NCI-H1048 (cell line): ENCODE results near the gene RRAD.
"Not testable (repeated sequence)": the region's sequence is repeated elsewhere in the genome, so short reads cannot be mapped to it uniquely, and the experiment has no call there.

Source experiments
- DNase-seq: peaks from one replicate; lab custom pipeline; 2025; lab: John Stamatoyannopoulos, UW

RRAD gene, protein sequence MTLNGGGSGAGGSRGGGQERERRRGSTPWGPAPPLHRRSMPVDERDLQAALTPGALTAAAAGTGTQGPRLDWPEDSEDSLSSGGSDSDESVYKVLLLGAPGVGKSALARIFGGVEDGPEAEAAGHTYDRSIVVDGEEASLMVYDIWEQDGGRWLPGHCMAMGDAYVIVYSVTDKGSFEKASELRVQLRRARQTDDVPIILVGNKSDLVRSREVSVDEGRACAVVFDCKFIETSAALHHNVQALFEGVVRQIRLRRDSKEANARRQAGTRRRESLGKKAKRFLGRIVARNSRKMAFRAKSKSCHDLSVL

DNA sequence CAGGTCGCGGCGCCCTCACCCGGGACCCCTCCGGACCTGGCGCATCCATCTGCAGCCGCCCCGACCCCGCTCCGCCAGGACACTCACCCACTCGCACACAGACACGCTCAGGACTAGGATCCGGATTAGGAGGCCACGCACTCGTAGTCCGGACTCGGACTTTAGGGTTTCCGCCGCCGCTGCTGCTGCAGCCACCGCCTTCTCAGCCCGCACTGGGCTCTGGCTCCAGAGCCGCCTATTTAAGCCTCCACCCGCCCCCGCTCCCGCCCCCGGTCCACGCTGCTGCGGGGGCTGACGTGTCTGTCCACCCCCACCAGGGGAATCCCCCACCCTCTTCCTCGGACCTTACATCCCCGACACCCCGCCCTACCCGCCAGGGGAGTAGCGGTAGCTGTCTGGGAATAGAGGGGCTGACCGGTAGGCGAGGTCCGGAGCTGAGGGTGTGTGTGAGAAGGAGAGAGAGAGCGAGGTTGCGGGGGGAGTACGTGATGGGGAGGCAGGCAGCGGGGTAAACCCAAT is at the start of gene RRAD:
TSS of gene RRAD (minus strand) at position 214 of the 519 bp plus-strand sequence. CDS start 356 bp downstream, outside the sequence.
- DNase-seq = no peak

DNA sequence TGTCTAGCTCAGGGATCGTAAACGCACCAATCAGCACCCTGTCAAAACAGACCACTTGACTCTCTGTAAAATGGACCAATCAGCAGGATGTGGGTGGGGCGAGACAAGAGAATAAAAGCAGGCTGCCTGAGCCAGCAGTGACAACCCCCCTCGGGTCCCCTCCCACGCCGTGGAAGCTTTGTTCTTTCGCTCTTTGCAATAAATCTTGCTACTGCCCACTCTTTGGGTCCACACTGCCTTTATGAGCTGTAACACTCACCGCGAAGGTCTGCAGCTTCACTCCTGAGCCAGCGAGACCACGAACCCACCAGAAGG is 49.6 kb upstream of the RRAD start:
- not testable (repeated sequence) for DNase-seq

DNA sequence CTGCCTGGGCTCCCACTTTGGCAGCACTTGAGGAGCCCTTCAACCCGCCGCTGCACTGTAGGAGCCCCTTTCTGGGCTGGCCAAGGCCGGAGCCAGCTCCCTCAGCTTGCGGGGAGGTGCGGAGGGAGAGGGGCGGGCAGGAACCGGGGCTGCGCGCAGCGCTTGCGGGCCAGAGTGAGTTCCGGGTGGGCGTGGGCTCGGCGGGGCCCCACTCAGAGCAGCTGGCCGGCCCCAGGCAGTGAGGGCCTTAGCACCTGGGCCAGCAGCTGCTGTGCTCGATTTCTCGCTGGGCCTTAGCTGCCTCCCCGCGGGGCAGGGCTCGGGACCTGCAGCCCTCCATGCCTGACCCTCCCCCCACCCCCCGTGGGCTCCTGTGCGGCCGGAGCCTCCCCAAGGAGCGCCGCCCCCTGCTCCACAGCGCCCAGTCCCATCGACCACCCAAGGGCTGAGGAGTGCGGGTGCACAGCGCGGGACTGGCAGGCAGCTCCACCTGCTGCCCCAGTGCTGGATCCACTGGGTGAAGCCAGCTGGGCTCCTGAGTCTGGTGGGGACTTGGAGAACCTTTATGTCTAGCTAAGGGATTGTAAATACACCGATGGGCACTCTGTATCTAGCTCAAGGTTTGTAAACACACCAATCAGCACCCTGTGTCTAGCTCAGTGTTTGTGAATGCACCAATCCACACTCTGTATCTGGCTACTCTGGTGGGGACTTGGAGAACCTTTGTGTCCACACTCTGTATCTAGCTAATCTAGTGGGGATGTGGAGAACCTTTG is 49.0 kb upstream of the RRAD start:
- DNase-seq = not testable (repeated sequence)

DNA sequence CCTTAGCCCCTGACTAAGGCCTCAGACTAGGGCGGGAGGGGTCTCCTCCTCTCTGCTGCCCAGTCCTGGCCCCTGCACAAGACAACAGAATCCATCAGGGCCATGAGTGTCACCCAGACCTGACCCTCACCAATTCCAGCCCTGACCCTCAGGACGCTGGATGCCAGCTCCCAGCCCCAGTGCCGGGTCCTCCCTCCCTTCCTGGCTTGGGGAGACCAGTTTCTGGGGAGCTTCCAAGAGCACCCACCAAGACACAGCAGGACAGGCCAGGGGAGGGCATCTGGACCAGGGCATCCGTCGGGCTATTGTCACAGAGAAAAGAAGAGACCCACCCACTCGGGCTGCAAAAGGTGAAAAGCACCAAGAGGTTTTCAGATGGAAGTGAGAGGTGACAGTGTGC is 48.4 kb upstream of the RRAD start:
- no peak for DNase-seq

DNA sequence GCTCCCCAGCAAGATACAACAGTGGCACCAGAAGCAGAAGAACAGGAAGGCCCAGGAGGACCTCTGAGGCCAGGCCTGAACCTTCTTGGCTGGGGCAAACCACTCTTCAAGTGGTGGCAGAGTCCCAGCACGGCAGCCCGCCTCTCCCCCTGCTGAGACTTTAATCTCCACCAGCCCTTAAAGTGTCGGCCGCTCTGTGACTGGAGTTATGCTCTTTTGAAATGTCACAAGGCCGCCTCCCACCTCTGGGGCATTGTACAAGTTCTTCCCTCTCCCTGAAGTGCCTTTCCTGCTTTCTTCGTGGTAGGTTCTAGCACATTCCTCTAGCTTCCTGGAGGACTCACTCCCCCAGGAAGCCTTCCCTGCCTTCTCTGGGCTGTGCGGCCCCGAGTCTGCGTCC is 47.6 kb upstream of the RRAD start:
- no peak for DNase-seq

DNA sequence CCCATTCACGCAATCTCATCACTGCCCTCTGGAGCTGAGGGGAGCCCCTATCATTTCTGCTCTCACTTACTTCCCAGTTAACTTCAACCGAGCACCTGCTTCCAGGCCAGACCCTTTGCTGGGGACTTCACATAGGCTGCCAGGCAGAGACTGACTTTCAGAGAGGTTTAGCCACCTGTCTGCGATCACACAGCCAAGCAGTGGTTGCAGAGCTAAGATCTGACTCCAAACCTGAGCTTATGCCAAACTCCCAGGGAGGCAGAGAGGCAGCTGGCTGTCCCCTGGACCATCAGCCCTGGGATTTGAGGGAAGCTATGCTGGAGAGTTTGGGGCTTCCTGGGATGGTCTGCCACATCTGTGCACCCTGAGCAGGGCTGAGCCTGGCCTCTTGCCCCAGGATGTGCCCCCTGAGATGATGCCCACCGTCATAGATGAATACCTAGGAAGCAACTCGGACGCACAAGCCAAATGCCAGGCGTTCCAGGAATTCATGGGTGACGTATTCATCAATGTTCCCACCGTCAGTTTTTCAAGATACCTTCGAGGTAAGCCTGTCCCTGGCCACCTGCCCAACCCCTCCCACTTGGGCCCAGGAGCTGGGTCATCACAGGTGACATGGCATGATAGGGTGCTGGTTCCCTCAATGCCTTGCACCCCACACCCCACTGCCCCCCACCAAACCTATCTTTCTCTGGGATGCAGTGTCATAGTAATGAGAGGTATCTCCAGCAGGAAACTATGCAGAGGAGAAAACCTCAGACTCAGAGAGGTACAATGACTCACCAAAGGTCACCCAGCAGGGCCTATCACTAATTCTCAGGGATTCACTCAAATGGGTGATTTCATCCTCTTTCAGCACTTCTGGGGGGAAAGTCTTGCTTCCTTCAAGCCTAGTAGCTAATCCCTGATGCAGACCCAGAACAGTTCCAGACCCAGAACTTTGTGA is 45.7 kb upstream of the RRAD start:
- no peak for DNase-seq

DNA sequence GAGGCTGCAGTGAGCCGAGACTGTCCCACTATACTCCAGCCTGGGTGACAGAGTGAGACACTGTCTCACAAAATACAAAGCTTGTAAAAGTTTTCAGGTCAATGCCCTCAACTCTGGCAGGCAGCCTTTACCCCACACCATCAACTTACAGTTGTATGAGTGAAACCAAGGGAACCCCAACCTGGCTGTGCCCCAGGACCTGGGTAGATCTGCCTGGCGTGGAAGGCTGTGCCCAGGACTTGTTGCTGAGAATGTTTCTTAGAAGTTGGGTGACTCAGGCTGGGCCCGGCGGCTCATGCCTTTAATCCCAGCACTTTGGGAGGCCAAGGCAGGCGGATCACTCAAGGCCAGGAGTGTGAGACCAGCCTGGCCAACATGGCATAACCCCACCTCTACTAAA is 43.5 kb upstream of the RRAD start:
- DNase-seq = no peak

DNA sequence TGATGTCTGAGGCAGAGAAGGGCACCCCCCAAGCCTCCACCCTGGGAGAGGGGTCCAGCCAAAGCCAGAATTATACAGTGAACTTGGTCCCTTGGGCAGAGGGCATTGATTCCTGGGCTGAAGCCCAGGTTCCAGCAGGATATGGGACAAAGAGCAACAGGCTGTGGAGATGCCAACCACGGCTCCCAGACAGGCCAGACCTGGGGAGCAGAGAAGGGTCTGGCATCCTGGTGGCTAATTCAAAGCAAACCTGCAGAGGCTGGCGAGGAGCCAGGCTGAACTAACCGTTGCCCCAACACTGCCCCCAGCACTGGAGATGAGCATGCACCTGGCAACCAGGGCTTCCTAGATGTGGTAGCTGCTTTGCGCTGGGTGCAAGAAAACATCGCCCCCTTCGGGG is 38.7 kb upstream of the RRAD start:
- DNase-seq = no peak

DNA sequence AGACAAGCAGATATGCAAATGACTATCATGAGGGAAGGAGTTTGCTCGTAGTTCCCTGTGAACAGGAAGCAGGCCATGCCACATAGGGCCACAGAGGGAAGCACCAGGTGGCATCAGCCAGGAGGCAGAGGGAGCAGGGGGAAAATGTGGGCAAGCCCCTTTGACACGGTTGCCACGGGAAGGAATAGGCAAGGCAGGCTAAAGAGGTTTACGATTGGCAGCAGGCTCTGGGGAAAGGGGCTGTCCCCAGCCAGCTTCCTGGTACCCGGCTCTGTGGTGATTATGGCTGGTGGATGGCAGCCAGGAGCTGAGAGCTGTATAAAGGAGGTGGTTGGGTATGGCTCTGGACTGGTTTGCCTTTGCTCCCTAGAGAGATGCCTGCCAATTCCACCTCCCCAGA is 36.6 kb upstream of the RRAD start:
- DNase-seq = no peak

DNA sequence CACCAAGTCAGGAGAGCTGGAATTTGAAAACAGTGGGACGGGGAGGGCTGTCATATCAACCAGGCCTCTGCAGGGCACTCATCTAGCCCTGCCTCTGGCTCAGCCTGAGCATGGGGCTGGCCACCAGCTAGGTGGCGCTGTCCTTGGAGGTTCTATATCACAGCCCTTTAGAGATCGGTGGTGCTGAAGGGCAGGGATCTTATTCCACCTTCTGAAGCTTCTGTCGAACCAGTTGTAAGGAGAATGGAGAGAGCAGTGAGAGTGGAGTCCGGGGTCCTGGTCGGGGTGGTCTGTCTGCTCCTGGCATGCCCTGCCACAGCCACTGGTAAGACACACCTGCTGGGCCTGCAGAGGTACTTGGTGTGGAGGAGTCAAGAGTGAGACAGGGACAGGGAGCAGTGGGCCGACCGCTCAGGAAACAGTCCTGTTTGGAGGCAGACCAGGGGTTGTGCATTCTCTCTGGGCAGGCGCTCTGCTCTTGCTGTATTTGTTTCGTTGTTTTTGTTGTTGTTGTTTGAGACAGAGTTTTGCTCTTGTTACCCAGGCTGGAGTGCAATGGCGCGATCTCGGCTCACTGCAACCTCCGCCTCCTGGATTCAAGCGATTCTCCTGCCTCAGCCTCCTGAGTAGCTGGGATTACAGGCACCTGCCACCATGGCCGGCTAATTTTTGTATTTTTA is 35.9 kb upstream of the RRAD start, which contains the start of gene CES3:
TSS of gene CES3 (plus strand) at position 202 of the 680 bp plus-strand sequence. CDS start at position 244, 42 bp downstream.
- peak; percentile 2 for DNase-seq

DNA sequence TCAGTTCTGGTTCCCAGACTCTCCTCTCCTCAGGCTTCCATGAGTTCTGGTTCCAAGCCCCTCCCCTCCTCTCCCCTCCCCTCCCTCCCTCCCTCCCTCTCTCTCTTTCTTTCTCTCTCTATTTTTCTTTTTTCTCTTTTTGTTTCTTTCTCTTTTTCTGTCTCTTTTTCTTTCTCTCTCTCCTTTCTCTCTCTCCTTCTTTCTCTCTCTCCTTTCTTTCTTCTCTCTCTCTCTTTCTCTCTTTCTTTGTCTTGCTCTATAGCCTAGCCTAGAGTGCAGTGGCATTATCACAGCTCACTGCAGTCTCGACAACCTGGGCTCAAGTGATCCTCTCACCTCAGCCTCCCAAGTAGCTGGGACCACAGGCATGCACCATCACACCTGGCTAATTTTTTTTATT is 34.9 kb upstream of the RRAD start:
- no peak for DNase-seq

DNA sequence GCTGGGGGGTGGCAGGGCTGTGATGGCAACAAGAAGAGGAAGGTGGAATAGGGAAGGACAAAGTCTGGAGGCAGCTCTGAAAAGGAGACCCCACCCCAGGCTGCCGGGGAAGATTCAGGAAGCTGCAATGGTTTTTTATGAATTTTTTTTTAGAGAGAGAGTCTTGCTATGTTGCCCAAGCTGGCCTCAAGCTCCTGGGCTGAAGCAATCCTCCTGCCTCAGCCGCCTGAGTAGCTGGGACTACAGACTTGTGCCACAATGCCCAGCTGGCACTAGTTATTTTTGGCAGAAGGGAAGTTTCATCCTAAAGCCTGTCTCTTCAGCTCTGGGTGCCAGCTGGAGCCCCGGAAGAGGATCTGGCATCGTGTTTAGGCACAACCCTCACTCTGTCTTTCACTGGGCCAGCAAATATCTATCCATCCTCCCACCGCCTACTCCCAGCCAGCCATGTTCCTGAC is 34.4 kb upstream of the RRAD start:
- DNase-seq = no peak

DNA sequence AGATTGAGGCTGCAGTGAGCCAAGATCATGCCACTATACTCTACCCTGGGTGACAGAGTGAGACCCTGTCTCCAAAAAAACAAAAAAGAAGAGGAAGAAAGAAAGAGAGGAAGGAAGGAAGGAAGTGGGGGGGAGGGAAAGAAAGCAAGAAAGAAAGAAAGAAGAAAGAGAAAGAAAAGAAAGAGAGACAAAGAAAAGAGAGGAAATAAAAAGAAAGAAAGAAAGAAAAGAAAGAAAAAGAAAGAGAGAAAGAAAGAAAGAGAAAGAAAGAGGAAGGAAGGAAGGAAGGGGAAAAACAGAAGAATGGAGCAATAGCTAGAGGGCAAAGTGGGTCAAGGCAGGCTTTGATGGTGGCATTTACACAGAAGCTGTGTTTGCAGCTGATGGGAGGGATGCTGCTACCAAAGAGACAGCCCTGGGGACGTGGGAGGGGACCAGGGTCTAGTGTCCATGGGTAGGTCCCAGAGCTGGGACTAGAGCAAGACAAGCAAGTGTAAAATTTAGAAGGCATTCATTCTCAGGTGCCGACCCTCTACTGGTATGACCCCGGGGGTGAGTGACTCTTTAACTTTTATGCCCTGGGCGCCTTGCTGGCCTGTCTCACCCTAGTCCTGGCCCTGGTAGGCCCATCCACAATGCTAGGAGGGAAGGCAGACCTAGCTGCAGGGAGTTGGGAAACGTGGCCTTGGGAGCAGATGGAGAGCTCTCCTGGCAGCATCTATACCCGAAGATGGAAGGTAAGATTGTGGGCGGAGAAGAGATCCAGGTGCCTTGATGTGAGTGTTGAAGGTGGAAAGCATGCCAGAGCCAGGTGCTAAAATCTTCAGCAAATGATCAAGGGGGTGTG is 33.7 kb upstream of the RRAD start:
- DNase-seq = no peak

DNA sequence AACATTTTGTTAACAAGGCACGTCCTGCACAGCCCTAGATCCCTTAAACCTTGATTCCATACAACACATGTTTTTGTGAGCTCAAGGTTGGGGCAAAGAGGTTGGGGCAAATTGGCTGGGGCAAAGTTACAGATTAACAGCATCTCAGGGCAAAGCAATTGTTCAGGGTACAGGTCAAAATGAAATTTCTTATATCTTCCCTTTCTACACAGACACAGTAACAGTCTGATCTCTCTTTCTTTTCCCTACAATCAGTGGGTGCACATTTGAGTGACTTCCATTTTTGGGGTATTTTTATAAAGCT is 30.8 kb upstream of the RRAD start:
- not testable (repeated sequence) for DNase-seq

DNA sequence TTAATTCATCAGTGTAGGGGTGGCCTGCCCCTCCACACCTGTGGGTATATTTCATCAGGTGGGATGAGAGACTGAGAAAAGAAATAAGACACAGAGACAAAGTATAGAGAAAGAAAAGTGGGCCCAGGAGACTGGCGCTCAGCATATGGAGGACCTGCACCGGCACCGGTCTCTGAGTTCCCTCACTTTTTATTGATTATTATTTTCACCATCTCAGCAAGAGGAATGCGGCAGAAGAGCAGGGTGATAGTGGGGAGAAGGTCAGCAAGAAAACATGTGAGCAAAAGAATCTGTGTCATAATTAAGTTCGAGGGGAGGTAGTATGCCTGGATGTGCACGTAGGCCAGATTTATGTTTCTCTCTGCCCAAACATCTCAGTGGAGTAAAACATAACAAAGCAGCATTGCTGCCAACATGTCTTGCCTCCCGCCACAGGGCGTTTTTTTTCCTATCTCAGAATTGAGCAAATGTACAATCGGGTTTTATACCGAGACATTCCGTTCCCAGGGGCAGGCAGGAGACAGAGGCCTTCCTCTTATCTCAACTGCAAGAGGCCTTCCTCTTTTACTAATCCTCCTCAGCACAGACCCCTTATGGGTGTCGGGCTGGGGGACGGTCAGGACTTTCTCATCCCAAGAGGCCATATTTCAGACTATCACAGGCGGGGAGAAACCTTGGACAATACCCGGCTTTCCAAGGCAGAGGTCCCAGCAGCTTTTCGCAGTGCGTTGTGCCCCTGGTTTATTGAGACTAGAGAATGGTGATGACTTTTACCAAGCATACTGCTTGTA is 30.2 kb upstream of the RRAD start:
- DNase-seq = not testable (repeated sequence)

DNA sequence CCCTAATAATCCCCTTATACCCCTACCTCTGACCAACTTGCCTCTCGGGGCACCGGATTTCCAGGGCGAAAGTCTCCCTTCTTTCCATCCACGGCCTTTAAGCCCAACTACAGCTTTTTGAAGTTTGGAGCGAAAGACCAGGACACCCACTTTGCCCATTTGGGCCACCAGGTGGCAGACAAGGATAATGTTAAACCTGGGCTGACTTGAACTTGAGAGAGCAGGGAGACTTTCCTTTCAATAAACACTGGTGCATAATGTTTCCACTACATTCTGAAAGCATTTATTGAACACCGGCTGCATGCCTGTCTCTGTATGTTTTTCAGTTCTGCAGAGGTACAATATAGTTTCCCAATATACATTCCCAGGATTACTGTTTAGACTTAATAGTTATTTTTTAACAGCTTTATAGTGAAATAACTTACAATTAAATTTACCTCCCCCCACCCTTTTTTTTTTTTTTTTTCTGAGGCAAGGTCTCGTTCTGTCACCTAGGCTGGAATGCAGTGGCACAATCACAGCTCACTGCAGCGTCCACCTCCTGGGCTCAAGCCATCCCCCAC is 28.8 kb upstream of the RRAD start:
- peak; percentile 19 for DNase-seq

DNA sequence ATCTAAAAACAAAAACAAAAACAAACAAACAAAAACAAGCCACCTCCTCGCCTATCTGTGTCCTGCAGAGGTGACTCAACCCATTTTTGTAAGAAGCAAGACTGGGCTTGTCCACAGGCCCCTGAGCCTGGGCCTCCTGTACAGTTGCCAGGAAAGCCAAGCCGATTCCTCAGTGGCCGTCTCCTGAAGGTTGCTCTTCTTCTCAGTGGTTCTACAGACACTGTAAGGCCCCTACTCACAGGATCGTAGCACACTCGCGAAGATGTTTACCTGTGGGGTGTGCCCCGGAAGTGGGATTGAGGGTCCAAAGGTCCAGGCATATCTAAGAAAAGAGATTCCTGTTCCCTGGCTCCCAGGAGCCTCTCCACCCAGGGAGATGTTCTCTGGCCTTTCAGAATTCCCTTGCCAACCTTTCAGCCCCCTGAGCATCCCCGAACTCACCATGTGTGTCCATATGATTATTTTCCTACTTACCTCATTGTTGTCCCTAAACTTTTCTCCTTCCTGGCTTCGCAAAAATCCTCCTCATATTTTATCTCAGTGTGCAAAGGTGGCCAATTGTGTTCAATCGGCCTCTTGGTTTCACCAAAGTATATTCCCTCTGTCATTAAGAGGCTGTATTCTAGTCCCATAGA is 28.2 kb upstream of the RRAD start:
- no peak for DNase-seq

DNA sequence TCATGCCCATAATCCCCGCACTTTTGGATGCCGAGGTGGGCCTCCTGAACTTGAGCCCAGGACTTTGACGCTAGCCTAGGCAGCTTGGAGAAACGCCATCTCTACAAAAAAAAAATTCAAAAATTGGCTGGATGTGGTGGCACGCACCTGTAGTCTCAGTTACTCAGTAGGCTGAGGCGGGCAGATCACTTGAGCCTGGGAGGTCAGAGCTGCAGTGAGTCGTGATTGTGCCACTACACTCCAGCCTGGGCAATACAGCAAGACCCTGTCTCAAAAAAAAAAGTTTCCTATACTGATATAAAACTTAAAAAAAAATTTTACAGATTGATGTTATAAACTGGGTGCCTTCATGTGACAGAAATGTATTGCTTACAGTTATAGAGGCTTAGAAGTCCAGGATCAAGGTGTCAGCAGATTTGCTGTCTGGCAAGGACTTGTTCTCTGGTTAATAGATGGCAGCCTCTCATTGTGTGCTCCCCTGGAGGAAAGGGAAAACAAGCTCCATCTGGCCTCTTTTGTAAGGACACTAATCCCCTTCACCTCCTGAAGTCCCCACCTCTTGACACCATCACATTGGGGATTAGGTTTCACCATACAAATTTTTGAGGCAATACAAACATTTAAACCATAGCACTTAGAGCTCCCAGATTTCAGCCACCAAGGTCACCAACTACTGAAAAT is 27.2 kb upstream of the RRAD start:
- DNase-seq = no peak
